ENCODE data around the gene HNF1B. TPM values are rescaled to one million over a fixed set of nuclear protein-coding genes. Genes with fewer than 3 reads are reported as not detected.

HNF1B gene
- not detected for total RNA-seq

GRCh38 chr17:37744961-37745800 is at the start of gene HNF1B:
Gene HNF1B (minus strand): TSS chr17:37745059. CDS start chr17:37744884, 175 bp downstream.
- no peak for TF ChIP-seq CTCF (IDR thresholded peaks at IDR 0.05; ENCODE audit: low read depth)

GRCh38 chr17:37792787-37793186 is 47.9 kb upstream of the HNF1B start:
- TF ChIP-seq CTCF (IDR thresholded peaks at IDR 0.05; ENCODE audit: low read depth): no peak

GRCh38 chr17:37791447-37792399 is 46.9 kb upstream of the HNF1B start:
- no peak for TF ChIP-seq CTCF (IDR thresholded peaks at IDR 0.05; ENCODE audit: low read depth)

GRCh38 chr17:37789771-37790541 is 45.1 kb upstream of the HNF1B start:
- no peak for TF ChIP-seq CTCF (IDR thresholded peaks at IDR 0.05; ENCODE audit: low read depth)

- no peak for TF ChIP-seq CTCF (IDR thresholded peaks at IDR 0.05; ENCODE audit: low read depth)
These were observed 44.2 kb upstream of the HNF1B start for GRCh38 chr17:37789021-37789565.

- TF ChIP-seq CTCF (IDR thresholded peaks at IDR 0.05; ENCODE audit: low read depth): no peak
These were observed 43.7 kb upstream of the HNF1B start for GRCh38 chr17:37788526-37788925.
